ENCODE measurements around the gene DIAPH3. TPM values are rescaled to one million over a fixed set of nuclear protein-coding genes. Genes with fewer than 3 reads are reported as not detected.

The DIAPH3 gene
- total RNA-seq, 1 donor from 2014 or later: 4.6 TPM

DNA sequence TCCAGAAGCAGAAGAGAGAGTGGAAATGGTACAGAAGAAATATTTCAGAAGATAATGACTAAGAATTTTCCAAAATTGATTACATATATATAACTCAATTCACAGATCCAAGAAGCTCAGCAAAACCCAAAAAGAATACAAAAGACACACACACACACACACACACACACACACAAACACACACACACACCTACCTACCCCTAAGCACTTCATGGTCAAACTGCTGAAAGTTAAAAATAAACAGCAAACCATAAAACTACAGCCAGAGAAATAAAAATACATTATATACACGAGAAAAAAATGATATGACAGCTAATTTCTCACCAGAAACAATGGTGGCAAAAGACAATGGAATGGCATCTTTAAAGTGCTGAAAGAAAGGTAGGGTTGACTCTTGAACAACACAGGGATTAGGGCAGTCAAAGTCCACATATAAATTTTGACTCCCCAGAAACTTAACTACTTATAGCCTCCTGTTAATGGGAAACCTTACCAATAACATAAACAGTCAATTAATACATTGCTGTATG lies 49.2 kb downstream of the DIAPH3 start:
- H3K36me3 ChIP-seq: no peaks in the 10 kb centered on the region
- no peak overlapping the region for H3K4me3 ChIP-seq
- ATAC-seq: no peak
- H3K9me3 ChIP-seq: no peaks in the 10 kb centered on the region
- H3K27ac ChIP-seq: no peak overlapping the region
- DNase-seq: no peak
- TF ChIP-seq, protein P1, sequence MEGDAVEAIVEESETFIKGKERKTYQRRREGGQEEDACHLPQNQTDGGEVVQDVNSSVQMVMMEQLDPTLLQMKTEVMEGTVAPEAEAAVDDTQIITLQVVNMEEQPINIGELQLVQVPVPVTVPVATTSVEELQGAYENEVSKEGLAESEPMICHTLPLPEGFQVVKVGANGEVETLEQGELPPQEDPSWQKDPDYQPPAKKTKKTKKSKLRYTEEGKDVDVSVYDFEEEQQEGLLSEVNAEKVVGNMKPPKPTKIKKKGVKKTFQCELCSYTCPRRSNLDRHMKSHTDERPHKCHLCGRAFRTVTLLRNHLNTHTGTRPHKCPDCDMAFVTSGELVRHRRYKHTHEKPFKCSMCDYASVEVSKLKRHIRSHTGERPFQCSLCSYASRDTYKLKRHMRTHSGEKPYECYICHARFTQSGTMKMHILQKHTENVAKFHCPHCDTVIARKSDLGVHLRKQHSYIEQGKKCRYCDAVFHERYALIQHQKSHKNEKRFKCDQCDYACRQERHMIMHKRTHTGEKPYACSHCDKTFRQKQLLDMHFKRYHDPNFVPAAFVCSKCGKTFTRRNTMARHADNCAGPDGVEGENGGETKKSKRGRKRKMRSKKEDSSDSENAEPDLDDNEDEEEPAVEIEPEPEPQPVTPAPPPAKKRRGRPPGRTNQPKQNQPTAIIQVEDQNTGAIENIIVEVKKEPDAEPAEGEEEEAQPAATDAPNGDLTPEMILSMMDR (IDR thresholded peaks at IDR 0.05): no peak
- H3K4me1 ChIP-seq: no peaks in the 10 kb centered on the region
- intact Hi-C loops (cut with DNase I): no loop called here
- H3K27me3 ChIP-seq: no peaks in the 10 kb centered on the region

DNA sequence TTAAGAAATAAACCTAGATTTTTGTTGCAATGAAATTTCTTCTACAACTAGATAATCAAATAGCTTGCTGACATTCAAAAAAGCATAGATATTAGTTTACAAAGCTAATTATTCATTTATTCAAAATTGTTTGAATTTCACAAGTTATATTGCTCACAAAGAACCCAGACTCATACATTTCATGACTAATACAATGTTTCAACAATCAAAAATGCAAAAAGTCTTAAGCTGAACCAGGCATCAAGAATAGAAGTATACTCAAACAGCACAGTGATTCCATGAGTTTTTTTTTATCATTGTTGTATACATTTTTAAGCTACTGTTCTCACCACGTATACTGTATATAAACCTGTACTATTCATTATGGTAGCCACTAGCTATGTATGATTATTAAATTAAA lies 51.0 kb downstream of the DIAPH3 start:
- Histone ChIP-seq H3K27ac (no peak overlapping the region), H3K27me3 (no peaks in the 10 kb centered on the region), H3K9me3 (no peaks in the 10 kb centered on the region), H3K4me1 (no peaks in the 10 kb centered on the region), H3K4me3 (no peak overlapping the region), H3K36me3 (no peaks in the 10 kb centered on the region)
- no peak for ATAC-seq
- TF ChIP-seq, protein P1 (IDR thresholded peaks at IDR 0.05): no peak
- DNase-seq: no peak
- intact Hi-C loops (cut with DNase I): no loop called here

- no peaks in the 10 kb centered on the region for H3K36me3 ChIP-seq
- no peak overlapping the region for H3K27ac ChIP-seq
- H3K4me1 ChIP-seq: no peaks in the 10 kb centered on the region
- ATAC-seq (no peak), DNase-seq (no peak)
- H3K27me3 ChIP-seq: no peaks in the 10 kb centered on the region
- no peaks in the 10 kb centered on the region for H3K9me3 ChIP-seq
- H3K4me3 ChIP-seq: no peak overlapping the region
- TF ChIP-seq, protein P1 (IDR thresholded peaks at IDR 0.05): no peak
- intact Hi-C loops (cut with DNase I): no loop called here
Measured at GRCh38 chr13:60111691-60112090, 52.0 kb downstream of the DIAPH3 start.

DNA sequence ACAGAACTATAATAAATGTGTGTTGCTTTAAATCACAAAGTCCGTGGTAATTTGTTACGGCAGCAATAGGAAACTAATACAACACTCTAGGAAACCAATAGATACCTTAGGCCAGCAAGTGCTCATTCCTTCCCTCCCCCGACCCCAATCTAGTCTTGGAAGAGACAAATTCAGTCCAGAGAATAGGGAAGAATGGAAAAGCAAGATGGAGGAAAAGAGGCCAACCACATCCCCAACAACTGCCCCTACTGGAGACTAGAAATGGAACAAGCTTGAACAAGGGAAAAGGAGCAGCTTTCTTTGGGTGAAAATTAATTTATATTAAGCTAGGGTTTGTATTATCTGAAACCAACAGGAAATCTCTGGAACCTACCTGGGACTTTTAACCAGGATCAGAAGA lies 54.4 kb downstream of the DIAPH3 start:
- no peaks in the 10 kb centered on the region for H3K27me3 ChIP-seq
- no peaks in the 10 kb centered on the region for H3K9me3 ChIP-seq
- no peaks in the 10 kb centered on the region for H3K4me1 ChIP-seq
- DNase-seq: no peak
- TF ChIP-seq, protein P1 (IDR thresholded peaks at IDR 0.05): no peak
- intact Hi-C loops (cut with DNase I): no loop called here
- ATAC-seq: no peak
- H3K4me3 ChIP-seq: no peak overlapping the region
- no peak overlapping the region for H3K27ac ChIP-seq
- no peaks in the 10 kb centered on the region for H3K36me3 ChIP-seq

DNA sequence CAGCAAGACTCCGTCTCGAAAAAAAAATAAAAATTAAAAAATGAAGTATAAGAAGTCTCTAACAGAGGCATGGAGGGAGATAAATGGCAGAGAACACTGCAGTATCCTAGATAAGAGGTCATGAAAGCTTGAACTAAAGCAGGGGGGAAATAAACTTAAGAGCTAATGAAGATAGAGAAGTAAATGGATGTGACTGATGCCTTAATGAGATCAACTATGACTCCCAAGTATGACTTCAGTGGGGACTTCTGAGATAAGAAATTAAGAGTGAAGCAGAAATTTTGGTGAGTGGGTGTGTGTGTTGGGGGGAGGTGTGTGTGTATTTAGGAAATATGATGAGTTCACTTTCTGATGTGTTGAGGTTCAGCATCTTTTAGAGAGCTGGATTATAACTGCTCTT lies 55.1 kb downstream of the DIAPH3 start:
- H3K27me3 ChIP-seq: no peaks in the 10 kb centered on the region
- intact Hi-C loops (cut with DNase I): no loop called here
- ATAC-seq (no peak), DNase-seq (no peak)
- TF ChIP-seq, protein P1 (IDR thresholded peaks at IDR 0.05): no peak
- no peaks in the 10 kb centered on the region for H3K9me3 ChIP-seq
- no peak overlapping the region for H3K27ac ChIP-seq
- H3K4me3 ChIP-seq: no peak overlapping the region
- H3K36me3 ChIP-seq: no peaks in the 10 kb centered on the region
- no peaks in the 10 kb centered on the region for H3K4me1 ChIP-seq

All from upper lobe of right lung (tissue), 1 donor.